SJSA1 (cell line): ENCODE results near the gene HEATR5B. TPM values are rescaled to one million over a fixed set of nuclear protein-coding genes. Genes with fewer than 3 reads are reported as not detected.

ENCODE experiments used
- DNase-seq, 2 experiments: peaks; one replicate each; pipeline ENCODE4 v3.0.0-alpha.2; 2015 to 2020; ENCODE audit warnings: low spot score in 2 of 2, low read depth in 1 of 2
- H3K27ac ChIP-seq: fragments of 250-450 bp; sonication (Bioruptor Pico); 2 replicates; pipeline ENCODE4 v1.5.1; 2020; ENCODE audit warnings: mild to moderate bottlenecking, moderate library complexity
- H3K27me3 ChIP-seq: fragments of 250-450 bp; sonication (Bioruptor Pico); replicated peaks from 2 replicates; pipeline ENCODE4 v1.5.1; 2020; ENCODE audit warnings: mild to moderate bottlenecking, moderate library complexity
- H3K36me3 ChIP-seq: fragments of 250-450 bp; sonication (Bioruptor Pico); 2 replicates; pipeline ENCODE4 v1.5.1; 2020; ENCODE audit warnings: mild to moderate bottlenecking
- H3K4me1 ChIP-seq: fragments of 250-450 bp; sonication (Bioruptor Pico); replicated peaks from 2 replicates; pipeline ENCODE4 v1.6.1; 2021; ENCODE audit warnings: mild to moderate bottlenecking
- H3K4me3 ChIP-seq: fragments of 250-450 bp; sonication (Bioruptor Pico); 2 replicates; pipeline ENCODE4 v1.5.1; 2020; ENCODE audit warnings: mild to moderate bottlenecking
- H3K9me3 ChIP-seq: fragments of 250-450 bp; sonication (Bioruptor Pico); replicated peaks from 2 replicates; pipeline ENCODE4 v1.5.1; 2020; ENCODE audit warnings: mild to moderate bottlenecking
- total RNA-seq: library from RNA; depleted of rRNA; stranded (reverse); fragments of >200 nt; shearing (Covaris generic); gene quantifications from 2 replicates; pipeline ENCODE4 v1.2.3, GENCODE V29; 2014

The HEATR5B gene
- total RNA-seq, 1 experiment from 2014 or later, result 14.6 TPM

GRCh38 chr2:37096568-37096967 lies 12.4 kb upstream of the HEATR5B start:
- no peak overlapping the region for H3K4me3 ChIP-seq
- no peak overlapping the region for H3K27ac ChIP-seq
- H3K36me3 ChIP-seq, result peaks cover 62% of the 10 kb centered on the region
- H3K4me1 ChIP-seq, result no peaks in the 10 kb centered on the region
- H3K9me3 ChIP-seq, result no peaks in the 10 kb centered on the region
- H3K27me3 ChIP-seq, result no peaks in the 10 kb centered on the region
- DNase-seq, result no peak

- DNase-seq, result no peak
Observed at GRCh38 chr2:37091873-37092272, 7.7 kb upstream of the HEATR5B start.

GRCh38 chr2:37090019-37090477 lies 5.9 kb upstream of the HEATR5B start:
- no peak for DNase-seq
- no peak overlapping the region for H3K4me3 ChIP-seq
- peaks cover 52% of the 10 kb centered on the region for H3K36me3 ChIP-seq
- H3K4me1 ChIP-seq, result peaks cover 9% of the 10 kb centered on the region
- no peaks in the 10 kb centered on the region for H3K9me3 ChIP-seq
- no peak overlapping the region for H3K27ac ChIP-seq
- H3K27me3 ChIP-seq, result no peaks in the 10 kb centered on the region

More at GRCh38 chr2:37091873-37092272, 7.7 kb upstream of the HEATR5B start:
- Histone ChIP-seq H3K9me3 (no peaks in the 10 kb centered on the region), H3K4me3 (no peak overlapping the region), H3K36me3 (peaks cover 62% of the 10 kb centered on the region), H3K27me3 (no peaks in the 10 kb centered on the region), H3K4me1 (no peaks in the 10 kb centered on the region), H3K27ac (no peak overlapping the region)

DNA sequence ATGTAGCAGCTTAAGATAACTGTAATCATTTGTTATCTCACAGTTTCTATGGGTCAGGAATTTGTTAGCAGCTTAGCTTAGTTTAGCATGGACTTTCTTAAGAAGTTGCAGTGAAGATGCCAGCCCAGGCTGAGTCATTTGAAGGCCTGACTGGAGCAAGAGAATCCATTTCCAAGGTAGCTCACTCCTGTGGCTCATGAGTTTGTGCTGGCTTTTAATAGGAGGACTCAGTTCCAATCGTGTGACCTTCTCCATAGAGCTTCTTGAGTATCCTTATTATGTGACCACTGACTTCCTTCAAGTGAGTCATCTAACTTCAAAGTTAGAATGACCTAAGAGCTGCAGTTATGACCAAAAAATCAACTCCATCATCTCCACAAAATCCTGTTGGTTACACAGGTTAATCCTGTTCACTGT lies 1.6 kb upstream of the HEATR5B start:
- Histone ChIP-seq H3K4me3 (no peak overlapping the region), H3K4me1 (peaks cover 15% of the 10 kb centered on the region), H3K27me3 (no peaks in the 10 kb centered on the region), H3K9me3 (no peaks in the 10 kb centered on the region), H3K36me3 (peaks cover 25% of the 10 kb centered on the region), H3K27ac (no peak overlapping the region)
- DNase-seq, result peak in 1 of 2 experiments; percentile 10

- peak overlapping the region; percentile 62 for H3K4me3 ChIP-seq
- no peak for DNase-seq
- no peaks in the 10 kb centered on the region for H3K27me3 ChIP-seq
- peaks cover 15% of the 10 kb centered on the region for H3K4me1 ChIP-seq
- H3K36me3 ChIP-seq, result peaks cover 17% of the 10 kb centered on the region
- H3K27ac ChIP-seq, result no peak overlapping the region
- no peaks in the 10 kb centered on the region for H3K9me3 ChIP-seq
Observed at GRCh38 chr2:37084797-37085196, 625 bp upstream of the HEATR5B start.

DNA sequence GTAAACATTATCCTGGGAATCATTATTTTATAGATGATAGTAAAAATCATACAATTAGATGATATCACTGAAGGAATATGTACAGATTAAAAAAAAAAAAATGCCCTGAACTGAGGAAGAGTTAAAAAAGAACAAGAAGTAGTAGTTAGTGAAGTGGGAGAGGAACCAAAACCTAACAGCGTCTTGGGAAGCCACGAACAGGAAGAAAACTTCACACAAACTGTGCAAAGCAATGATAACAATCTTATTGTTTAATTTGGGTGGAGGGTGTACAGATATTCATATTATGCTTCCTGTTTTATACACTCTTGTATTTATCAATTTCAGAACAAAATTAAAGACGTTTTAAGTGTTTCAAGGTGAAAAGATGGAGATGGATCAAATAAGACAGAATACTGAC lies 3.5 kb downstream of the HEATR5B start:
- DNase-seq, result no peak
- peaks cover 13% of the 10 kb centered on the region for H3K4me1 ChIP-seq
- no peak overlapping the region for H3K4me3 ChIP-seq
- peaks cover 13% of the 10 kb centered on the region for H3K36me3 ChIP-seq
- no peak overlapping the region for H3K27ac ChIP-seq
- no peaks in the 10 kb centered on the region for H3K9me3 ChIP-seq
- H3K27me3 ChIP-seq, result no peaks in the 10 kb centered on the region

DNA sequence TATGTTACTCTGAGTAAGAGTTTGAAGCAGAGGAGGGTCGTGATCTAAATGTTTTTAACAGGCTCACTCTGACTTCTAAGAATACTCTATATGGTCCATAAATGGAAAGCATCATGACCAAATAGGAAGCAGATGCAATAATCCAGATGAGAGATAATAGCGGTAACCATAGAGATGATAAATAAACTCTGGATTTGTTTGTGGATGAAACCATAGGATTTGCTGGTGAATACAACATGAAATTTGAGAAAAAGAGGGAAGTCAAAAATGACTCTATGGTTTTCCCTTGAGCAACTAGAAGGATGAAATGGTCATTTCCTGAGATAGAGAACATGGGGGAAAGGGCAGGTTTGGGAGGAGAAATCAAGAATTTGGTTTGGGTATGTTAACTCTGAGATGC lies 3.9 kb downstream of the HEATR5B start:
- DNase-seq, result no peak
- Histone ChIP-seq H3K4me1 (peaks cover 8% of the 10 kb centered on the region; the same call in 1 of the 2 replicates), H3K27ac (no peak overlapping the region), H3K9me3 (no peaks in the 10 kb centered on the region), H3K4me3 (no peak overlapping the region), H3K36me3 (peaks cover 15% of the 10 kb centered on the region), H3K27me3 (no peaks in the 10 kb centered on the region)

GRCh38 chr2:37070931-37071330 lies 13.2 kb downstream of the HEATR5B start:
- Histone ChIP-seq H3K4me3 (no peak overlapping the region), H3K9me3 (no peaks in the 10 kb centered on the region), H3K27me3 (no peaks in the 10 kb centered on the region), H3K36me3 (peaks cover 25% of the 10 kb centered on the region), H3K4me1 (no peaks in the 10 kb centered on the region), H3K27ac (no peak overlapping the region)
- DNase-seq, result no peak

GRCh38 chr2:37068686-37069085 lies 15.5 kb downstream of the HEATR5B start:
- DNase-seq, result no peak
- no peaks in the 10 kb centered on the region for H3K4me1 ChIP-seq
- no peaks in the 10 kb centered on the region for H3K9me3 ChIP-seq
- H3K4me3 ChIP-seq, result no peak overlapping the region
- no peaks in the 10 kb centered on the region for H3K27me3 ChIP-seq
- H3K36me3 ChIP-seq, result peaks cover 17% of the 10 kb centered on the region
- H3K27ac ChIP-seq, result no peak overlapping the region

DNA sequence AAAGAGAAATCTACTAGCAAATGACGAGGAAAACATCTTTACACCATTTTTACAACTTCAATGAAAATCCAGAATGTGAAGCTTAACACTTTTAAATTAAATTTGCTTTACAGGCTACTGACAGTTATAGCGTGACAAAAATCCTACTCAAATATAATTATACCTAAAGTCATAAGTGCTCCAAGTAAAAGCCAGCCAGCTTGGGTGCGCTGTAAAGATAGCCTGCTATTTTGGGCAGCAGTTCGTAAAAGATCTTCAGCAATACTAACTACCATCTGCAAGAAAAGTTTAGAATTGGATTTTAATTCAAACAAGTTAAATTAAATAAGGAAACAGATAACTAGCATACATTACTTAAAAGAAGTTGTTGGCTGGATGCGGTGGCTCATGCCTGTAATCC lies 22.4 kb downstream of the HEATR5B start:
- Histone ChIP-seq H3K27me3 (no peaks in the 10 kb centered on the region), H3K4me1 (no peaks in the 10 kb centered on the region), H3K27ac (no peak overlapping the region), H3K36me3 (peaks cover 22% of the 10 kb centered on the region), H3K9me3 (no peaks in the 10 kb centered on the region), H3K4me3 (no peak overlapping the region)
- DNase-seq, result no peak

DNA sequence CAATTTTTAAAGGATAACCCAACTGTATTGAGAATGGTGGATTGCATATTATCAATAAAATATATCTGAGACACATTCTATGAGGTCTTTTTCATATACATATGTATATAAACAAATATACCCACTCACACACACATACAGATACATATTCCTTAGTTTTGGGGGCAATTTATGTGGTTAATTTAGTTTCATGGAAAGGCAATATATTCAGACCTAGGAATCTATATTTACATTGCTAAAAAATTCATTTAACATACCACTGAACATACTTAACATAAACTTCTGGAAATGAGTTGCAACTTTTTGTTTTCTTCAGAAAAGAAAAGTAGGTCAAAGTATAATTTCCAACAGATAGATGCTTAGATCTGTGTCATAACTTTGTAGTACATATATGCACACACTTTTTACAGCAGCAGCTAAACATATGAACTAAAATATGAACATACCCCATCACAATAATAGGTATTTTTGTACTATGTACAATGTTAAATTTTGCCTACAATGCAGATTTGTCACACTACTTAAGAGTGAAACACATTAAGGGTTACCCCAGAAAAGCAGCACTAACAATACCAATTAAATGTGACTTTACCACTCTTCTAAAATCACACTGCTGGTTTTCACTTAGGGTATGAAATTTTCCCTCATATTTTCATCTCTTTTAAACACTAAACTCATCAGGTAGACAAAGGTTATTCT lies 23.0 kb downstream of the HEATR5B start:
- Histone ChIP-seq H3K4me1 (no peaks in the 10 kb centered on the region), H3K27ac (no peak overlapping the region), H3K27me3 (no peaks in the 10 kb centered on the region), H3K9me3 (no peaks in the 10 kb centered on the region), H3K36me3 (peaks cover 25% of the 10 kb centered on the region), H3K4me3 (no peak overlapping the region)
- no peak for DNase-seq

DNA sequence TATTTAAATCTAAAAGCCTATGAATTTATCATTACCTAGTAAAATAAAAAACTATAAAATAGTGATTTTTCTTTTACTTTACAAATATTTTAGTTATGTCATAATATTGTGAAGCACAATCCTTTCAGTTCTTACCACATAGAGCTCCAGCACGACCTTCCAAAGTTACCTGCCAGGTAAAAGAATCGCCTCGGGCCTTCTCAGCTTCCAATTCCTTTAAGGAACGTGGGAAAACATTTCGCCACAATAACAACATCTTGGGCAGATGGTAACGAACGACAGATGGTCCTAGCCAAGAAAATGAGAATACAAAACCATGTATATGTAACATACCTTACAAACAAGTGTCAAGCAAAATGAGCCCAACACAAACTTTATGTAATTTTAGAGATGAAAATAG lies 23.7 kb downstream of the HEATR5B start:
- Histone ChIP-seq H3K27ac (no peak overlapping the region), H3K27me3 (no peaks in the 10 kb centered on the region), H3K9me3 (no peaks in the 10 kb centered on the region), H3K36me3 (peaks cover 26% of the 10 kb centered on the region), H3K4me1 (no peaks in the 10 kb centered on the region), H3K4me3 (no peak overlapping the region)
- DNase-seq, result no peak

DNA sequence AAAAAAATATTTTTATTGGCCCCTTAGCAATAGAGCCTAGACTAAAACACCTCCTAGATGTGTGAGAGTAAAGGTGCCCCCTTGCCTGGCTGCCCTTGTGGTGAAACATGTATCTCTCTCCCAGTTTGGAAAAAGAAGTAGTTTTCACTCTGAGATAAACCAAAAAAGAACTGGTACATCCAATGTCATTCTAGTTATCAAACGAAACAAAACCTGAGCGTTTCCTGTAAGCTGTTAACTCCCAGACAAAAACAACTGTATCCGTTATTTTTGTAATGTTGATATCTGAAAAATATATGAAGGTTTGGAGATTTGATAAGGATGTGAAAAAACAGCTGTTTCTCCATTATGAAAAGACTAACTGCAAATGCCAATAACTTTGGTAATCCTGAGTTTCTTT lies 24.3 kb downstream of the HEATR5B start:
- Histone ChIP-seq H3K9me3 (no peaks in the 10 kb centered on the region), H3K36me3 (peaks cover 28% of the 10 kb centered on the region), H3K4me3 (no peak overlapping the region), H3K27ac (no peak overlapping the region), H3K4me1 (no peaks in the 10 kb centered on the region), H3K27me3 (no peaks in the 10 kb centered on the region)
- no peak for DNase-seq

DNA sequence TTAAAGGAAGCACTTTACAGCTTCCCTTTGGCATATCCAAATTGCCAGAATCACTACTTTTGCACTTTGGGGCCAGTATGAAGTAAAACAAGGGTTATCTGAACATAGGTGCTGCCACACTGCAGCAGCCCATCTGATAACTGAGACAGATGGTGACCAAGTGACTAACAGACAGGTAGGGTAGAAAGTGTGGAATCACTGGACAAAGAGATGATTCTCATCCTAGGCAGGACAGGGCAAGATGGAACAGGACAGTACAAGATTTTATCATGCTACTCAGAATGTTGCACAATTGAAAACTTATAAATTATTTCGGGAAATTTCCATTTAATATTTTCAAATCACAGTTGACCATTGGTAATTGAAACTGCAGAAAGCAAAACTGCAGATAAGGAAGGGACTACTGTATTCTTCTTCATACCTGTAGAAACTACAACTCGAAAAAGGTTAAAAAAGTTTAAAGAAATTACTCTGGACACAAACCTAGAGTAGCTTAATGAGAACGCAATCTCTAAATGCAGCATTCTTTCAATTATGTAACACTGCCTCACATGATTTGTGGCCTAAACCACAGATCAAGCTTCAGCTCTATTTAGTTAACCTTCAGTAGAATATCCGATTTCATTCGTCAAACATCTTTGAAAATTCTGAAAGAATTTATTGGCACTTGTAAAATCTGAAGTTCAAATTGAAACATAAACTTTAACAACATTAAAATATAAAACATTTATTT lies 31.4 kb downstream of the HEATR5B start:
- peaks cover 38% of the 10 kb centered on the region for H3K36me3 ChIP-seq
- H3K9me3 ChIP-seq, result no peaks in the 10 kb centered on the region
- no peaks in the 10 kb centered on the region for H3K27me3 ChIP-seq
- no peaks in the 10 kb centered on the region for H3K4me1 ChIP-seq
- no peak for DNase-seq
- no peak overlapping the region for H3K27ac ChIP-seq
- no peak overlapping the region for H3K4me3 ChIP-seq
